ENCODE results near the gene CD302. TPM values are rescaled to one million over a fixed set of nuclear protein-coding genes. Genes with fewer than 3 reads are reported as not detected.
"Not testable (repeated sequence)": the region's sequence is repeated elsewhere in the genome, so short reads cannot be mapped to it uniquely, and the experiment has no call there.

Gene CD302
- total RNA-seq, 1 donor from 2014 or later = not detected

- no peak for TF ChIP-seq CTCF (IDR thresholded peaks at IDR 0.05; ENCODE audit: partially characterized antibody, unreplicated experiment)
- DNase-seq = no peak
- no peaks in the 10 kb centered on the region for H3K4me1 Mint-ChIP-seq (ENCODE audit: low read depth, unreplicated experiment)
- H3K27ac Mint-ChIP-seq (ENCODE audit: unreplicated experiment) = no peak overlapping the region
- peaks cover 2% of the 10 kb centered on the region for H3K27me3 Mint-ChIP-seq (ENCODE audit: unreplicated experiment)
- H3K4me3 Mint-ChIP-seq (ENCODE audit: unreplicated experiment) = no peak overlapping the region
- H3K9me3 Mint-ChIP-seq (ENCODE audit: unreplicated experiment) = peaks cover 2% of the 10 kb centered on the region
- H3K36me3 Mint-ChIP-seq (ENCODE audit: unreplicated experiment) = no peaks in the 10 kb centered on the region
These were observed 11.1 kb downstream of the CD302 start for GRCh38 chr2:159786938-159787337.

GRCh38 chr2:159785195-159785594, 12.8 kb downstream of the CD302 start:
- peaks cover 2% of the 10 kb centered on the region for H3K9me3 Mint-ChIP-seq (ENCODE audit: unreplicated experiment)
- no peak for TF ChIP-seq CTCF (IDR thresholded peaks at IDR 0.05; ENCODE audit: partially characterized antibody, unreplicated experiment)
- no peak for DNase-seq
- peaks cover 2% of the 10 kb centered on the region for H3K27me3 Mint-ChIP-seq (ENCODE audit: unreplicated experiment)
- H3K4me3 Mint-ChIP-seq (ENCODE audit: unreplicated experiment) = no peak overlapping the region
- no peaks in the 10 kb centered on the region for H3K36me3 Mint-ChIP-seq (ENCODE audit: unreplicated experiment)
- no peaks in the 10 kb centered on the region for H3K4me1 Mint-ChIP-seq (ENCODE audit: low read depth, unreplicated experiment)
- H3K27ac Mint-ChIP-seq (ENCODE audit: unreplicated experiment) = no peak overlapping the region

- DNase-seq; H3K4me3 Mint-ChIP-seq (ENCODE audit: unreplicated experiment); H3K27me3 Mint-ChIP-seq (ENCODE audit: unreplicated experiment); H3K9me3 Mint-ChIP-seq (ENCODE audit: unreplicated experiment); H3K36me3 Mint-ChIP-seq (ENCODE audit: unreplicated experiment); H3K4me1 Mint-ChIP-seq (ENCODE audit: low read depth, unreplicated experiment); H3K27ac Mint-ChIP-seq (ENCODE audit: unreplicated experiment): not testable (repeated sequence)
These were observed 13.3 kb downstream of the CD302 start for GRCh38 chr2:159784744-159785143.

GRCh38 chr2:159783556-159783955, 14.5 kb downstream of the CD302 start:
- no peak overlapping the region for H3K4me3 Mint-ChIP-seq (ENCODE audit: unreplicated experiment)
- no peaks in the 10 kb centered on the region for H3K36me3 Mint-ChIP-seq (ENCODE audit: unreplicated experiment)
- no peak for DNase-seq
- H3K27me3 Mint-ChIP-seq (ENCODE audit: unreplicated experiment) = peaks cover 3% of the 10 kb centered on the region
- TF ChIP-seq CTCF (IDR thresholded peaks at IDR 0.05; ENCODE audit: partially characterized antibody, unreplicated experiment) = no peak
- H3K4me1 Mint-ChIP-seq (ENCODE audit: low read depth, unreplicated experiment) = no peaks in the 10 kb centered on the region
- H3K9me3 Mint-ChIP-seq (ENCODE audit: unreplicated experiment) = peaks cover 2% of the 10 kb centered on the region
- H3K27ac Mint-ChIP-seq (ENCODE audit: unreplicated experiment) = no peak overlapping the region

GRCh38 chr2:159776321-159776720, 21.7 kb downstream of the CD302 start:
- Mint-ChIP-seq H3K9me3 (ENCODE audit: unreplicated experiment) (no peaks in the 10 kb centered on the region), H3K4me3 (ENCODE audit: unreplicated experiment) (no peak overlapping the region), H3K27me3 (ENCODE audit: unreplicated experiment) (peaks cover 1% of the 10 kb centered on the region), H3K36me3 (ENCODE audit: unreplicated experiment) (no peaks in the 10 kb centered on the region), H3K4me1 (ENCODE audit: low read depth, unreplicated experiment) (peaks cover 4% of the 10 kb centered on the region), H3K27ac (ENCODE audit: unreplicated experiment) (no peak overlapping the region)
- TF ChIP-seq CTCF (IDR thresholded peaks at IDR 0.05; ENCODE audit: partially characterized antibody, unreplicated experiment) = no peak
- DNase-seq = no peak

- peaks cover 4% of the 10 kb centered on the region for H3K4me1 Mint-ChIP-seq (ENCODE audit: low read depth, unreplicated experiment)
- no peak overlapping the region for H3K4me3 Mint-ChIP-seq (ENCODE audit: unreplicated experiment)
- H3K9me3 Mint-ChIP-seq (ENCODE audit: unreplicated experiment) = no peaks in the 10 kb centered on the region
- TF ChIP-seq CTCF (IDR thresholded peaks at IDR 0.05; ENCODE audit: partially characterized antibody, unreplicated experiment) = no peak
- no peak overlapping the region for H3K27ac Mint-ChIP-seq (ENCODE audit: unreplicated experiment)
- peaks cover 1% of the 10 kb centered on the region for H3K27me3 Mint-ChIP-seq (ENCODE audit: unreplicated experiment)
- no peaks in the 10 kb centered on the region for H3K36me3 Mint-ChIP-seq (ENCODE audit: unreplicated experiment)
- no peak for DNase-seq
These were observed 23.0 kb downstream of the CD302 start for GRCh38 chr2:159775021-159775420.
